NCI-H146 treated with DMSO at 0.1 percent for 48 hours (cell line): ENCODE results near the gene CMTM8.
A peak's percentile ranks its signal among the peaks of the same experiment; 100 is the strongest.

Experiments
- DNase-seq: peaks from one replicate; lab custom pipeline; 2025; ENCODE audit not compliant: unreplicated experiment; lab: John Stamatoyannopoulos, UW

The CMTM8 gene

GRCh38 chr3:32276279-32276841 is 37.9 kb downstream of the CMTM8 start:
- DNase-seq, result no peak

DNA sequence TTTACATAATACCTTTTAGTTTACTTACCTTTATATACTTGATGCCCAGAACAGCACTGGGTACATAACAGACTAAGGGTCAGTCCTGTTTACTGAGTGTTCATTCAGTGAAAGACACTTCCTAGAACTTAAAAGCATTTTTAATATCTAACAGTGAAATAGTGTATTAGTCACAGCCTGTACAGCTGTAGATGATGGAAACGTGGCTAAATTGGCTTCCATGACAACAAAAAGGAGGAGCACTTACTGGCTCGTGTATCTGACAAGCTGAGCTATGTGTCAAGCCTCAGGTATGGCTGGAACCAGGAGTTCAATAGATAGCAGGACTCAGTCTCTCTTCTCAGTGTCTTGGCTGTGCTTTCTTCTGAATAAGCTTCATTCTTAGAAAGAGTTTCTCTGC is 40.2 kb downstream of the CMTM8 start:
- no peak for DNase-seq

DNA sequence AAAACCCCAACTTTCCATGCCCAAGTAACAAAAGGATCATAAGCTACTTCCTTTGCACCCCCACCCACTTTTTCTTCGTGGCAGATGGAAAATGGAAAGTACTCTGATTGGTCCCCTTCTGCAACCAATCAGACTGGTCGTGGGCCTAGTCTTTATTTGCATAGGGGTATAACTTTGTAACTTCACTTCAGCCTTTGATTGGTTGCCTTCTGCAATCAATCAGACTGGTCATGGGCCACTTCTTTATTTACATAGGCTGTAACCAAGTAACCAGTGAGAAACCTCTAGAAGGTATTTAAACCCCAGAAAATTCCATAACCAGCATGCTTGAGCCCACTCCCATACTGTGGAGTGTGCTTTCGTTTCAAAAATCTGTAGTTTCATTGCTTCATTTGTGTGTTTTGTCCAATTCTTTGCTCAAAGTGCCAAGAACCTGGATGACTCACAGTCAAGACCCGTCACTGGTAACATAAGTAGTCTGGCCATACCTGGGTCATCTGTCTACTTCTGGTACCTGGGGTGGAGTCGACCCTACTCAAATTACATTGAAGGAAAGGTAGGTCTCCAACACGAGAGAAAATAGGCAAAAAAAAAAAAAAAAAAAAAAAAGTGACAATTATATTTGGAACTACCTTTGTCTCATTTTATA is 41.9 kb downstream of the CMTM8 start:
- no peak for DNase-seq

DNA sequence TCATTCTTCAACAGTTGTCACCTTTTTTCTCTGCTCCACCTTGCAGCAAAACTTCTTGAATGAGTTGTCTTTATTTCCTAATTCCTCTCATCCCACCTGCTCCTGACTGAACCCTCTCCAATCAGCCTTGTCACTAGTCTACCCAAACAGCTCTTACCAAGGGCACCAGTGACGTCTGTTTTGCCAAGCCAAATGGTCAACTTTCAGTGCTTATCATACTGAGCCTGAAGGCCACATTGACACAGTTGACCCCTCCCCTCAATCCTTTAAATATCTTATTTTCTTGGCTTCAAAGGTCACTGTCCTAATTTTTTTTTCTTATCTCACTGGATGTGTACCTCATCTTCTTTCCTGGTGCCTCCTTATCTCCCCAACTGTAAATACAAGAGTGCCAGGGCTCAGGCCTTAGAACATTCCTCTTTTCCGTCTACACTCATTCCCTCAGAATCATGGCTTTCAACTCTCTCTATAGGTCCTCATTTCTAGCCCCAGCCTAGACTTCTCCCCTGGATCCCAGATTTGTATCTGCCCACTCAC is 43.2 kb downstream of the CMTM8 start:
- DNase-seq, result no peak

DNA sequence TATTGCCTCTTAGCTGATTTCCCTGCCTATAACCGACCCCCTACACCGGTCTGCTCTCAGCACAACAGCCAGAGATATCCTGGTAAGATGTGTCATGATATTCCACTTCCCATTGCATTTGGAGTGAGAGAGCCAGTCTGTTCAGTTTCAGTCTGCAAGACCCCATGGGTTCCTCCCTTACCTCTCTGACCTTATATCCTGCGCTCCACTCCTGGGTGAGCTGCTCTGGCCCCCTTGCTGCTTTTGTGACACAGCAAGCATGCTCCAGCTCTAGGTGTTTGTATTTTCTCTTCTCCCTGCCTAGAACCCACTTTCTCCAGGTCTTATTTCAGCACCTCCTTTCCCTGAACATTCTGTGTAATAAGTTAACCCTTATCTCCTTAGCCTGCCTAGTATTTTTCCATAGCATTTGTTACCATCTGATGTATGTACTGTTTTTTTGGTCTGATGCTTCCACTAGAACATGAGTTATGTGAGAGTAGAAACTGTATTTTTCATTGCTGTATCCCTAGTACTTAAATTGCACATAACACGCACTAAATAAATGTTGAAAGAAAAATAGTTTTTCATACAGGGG is 44.2 kb downstream of the CMTM8 start:
- DNase-seq, result no peak

- no peak for DNase-seq
These were observed 44.8 kb downstream of the CMTM8 start for GRCh38 chr3:32283304-32283703.

- no peak for DNase-seq
These were observed 46.1 kb downstream of the CMTM8 start for GRCh38 chr3:32284443-32285212.

- no peak for DNase-seq
These were observed 47.4 kb downstream of the CMTM8 start for GRCh38 chr3:32285891-32286290.

- no peak for DNase-seq
These were observed 50.3 kb downstream of the CMTM8 start for GRCh38 chr3:32288819-32289218.

GRCh38 chr3:32290619-32291018 is 52.1 kb downstream of the CMTM8 start:
- no peak for DNase-seq

DNA sequence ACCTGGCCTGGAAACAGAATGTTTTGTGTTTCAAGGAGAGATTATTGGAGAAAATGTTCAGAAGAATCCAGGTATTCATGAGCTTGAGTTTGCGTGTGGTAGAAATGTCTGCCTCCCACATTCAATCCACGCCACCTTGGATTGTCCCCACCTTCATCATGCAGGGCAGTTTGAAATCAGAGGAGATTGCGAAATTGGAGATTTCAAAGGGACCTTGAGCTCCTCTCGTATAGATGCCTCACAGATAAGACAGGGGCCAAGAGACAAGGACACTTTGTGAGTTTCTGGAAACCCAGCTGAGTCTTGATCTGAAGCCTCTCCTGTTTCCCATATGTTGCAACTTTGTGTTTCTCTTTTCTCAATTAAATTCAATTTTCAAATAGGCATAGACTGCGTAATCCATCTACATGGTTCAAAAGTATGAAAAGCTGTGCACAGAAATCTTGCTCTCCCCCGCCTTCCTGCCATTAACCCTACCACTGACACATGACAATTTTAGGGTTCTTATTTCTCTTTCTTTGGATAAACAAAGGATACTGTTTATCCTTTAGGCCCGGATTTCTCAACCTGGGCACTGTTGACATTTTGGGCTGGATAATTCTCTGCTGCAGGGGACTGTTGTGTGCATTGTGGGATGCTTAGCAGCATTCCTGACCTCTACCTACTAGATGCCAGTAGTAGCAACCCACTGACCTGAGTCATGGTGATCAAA is 53.8 kb downstream of the CMTM8 start:
- DNase-seq, result no peak

- DNase-seq, result no peak
These were observed 55.4 kb downstream of the CMTM8 start for GRCh38 chr3:32293903-32294302.

GRCh38 chr3:32296251-32297204 is 58.0 kb downstream of the CMTM8 start:
- peak; percentile 40 for DNase-seq

DNA sequence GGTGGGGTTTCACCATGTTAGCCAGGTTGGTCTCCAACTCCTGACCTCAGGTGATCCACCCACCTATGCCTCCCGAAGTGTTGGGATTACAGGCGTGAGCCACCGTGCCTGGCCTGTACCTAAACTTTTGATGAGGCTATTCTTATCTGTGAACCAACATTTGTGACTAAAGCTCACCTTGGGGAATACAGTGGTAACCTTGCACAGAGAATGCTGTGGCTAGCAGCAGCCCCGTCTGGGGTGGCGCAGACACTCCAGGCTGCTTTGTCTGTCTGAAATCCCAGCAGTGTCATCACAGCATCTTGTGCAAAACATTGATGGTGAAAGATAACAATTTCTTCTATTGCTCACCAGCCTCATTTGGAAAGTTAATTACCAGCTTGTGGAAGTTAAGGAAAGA is 58.9 kb downstream of the CMTM8 start:
- DNase-seq, result no peak

- no peak for DNase-seq
These were observed 62.9 kb downstream of the CMTM8 start for GRCh38 chr3:32301426-32301825.

DNA sequence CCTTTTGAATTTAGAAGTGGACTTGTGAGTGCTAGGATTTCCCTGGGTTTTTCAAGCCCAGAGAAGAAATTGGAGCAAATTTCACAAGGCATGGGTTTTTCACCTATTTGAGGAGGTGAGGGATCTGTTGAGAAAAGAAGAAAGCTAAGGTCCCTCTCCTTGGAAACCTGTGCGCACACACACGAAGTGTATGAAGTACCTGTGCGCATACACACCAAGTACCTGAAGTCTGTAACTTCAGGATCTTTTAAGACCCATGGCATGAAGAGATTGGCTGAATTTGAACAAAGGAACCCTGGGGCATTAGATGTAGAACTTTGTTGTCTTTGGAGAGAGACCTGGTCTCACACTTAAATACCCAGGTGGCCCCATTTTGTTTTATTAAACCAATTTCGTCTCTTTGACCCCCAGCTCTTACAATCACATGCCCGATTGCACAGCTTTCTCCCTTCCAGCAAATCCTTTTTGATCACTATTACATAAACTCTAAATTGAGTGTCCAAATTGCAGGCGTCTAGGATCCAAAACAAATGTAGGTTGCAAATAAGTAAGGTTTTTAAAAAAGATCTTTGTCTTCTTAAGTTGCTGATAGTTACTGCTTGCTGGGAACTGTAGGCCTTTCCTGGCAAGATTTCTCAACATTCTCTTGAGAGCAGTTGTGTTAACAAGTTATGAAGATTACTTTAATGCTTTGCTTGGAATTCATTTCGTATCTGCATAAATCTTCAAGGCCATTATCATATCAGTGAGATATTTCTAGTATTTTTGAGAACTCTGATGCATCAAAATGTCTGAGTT is 64.3 kb downstream of the CMTM8 start:
- no peak for DNase-seq

DNA sequence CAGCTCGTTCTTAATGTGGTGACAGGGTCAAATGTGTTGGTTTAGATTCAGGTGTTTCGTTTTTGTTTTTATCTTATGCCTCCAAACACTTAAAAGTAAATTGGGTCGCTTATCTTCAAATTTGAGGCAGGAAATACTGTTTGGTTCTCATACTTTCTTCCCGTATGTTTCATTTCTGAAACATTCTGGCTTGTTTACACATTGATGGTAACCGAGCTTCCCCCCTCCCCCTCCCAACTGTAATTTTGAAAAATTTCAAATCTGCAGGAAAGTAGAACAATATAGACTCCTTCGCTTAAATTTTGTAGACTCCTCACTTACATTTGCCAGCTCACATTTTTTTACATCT is 64.9 kb downstream of the CMTM8 start:
- no peak for DNase-seq

DNA sequence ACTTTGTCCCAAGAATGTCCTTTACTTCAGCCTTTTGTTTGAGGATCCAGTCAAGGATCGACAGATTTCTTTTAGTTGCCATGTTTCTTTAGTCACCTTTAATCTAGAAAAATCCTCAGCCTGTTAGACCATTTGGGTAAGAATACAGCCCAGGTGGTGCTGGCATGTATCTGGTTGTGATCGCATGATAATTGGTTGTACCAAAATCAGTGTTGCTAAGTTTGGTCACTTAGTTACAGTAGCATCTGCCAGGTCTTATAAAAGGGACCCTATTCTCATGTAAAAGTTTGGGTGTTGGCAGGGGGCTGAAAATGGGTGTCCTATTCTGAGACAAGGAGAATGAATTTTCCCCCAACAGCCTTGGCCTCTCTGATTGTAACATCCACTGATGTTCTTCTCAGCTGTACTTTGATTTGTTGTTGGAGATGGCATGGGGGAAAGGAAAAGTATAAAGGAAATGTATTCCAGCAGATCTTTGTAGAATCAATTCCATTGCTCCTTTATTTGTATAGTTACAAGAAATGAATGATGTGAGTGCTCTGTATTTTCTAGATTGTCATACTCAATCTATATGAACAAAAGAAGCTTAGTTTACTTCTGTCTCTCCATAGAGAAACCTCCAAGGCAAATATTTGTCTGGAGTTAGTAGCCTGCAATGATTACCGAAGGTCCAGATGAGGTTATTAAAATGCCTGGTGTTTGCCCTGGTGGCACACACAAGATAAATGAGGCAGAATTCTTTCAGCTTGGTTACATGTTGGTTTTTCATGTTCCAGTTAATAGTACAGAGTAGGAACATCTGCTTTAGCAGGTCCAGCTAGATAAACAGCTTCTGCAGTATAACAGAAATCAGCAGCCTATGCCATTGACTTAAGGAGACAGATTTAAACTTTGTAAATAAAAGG is 65.7 kb downstream of the CMTM8 start:
- peak; percentile 80 for DNase-seq
